Stimulated activated CD4-positive, alpha-beta T cell treated with anti-CD3 and anti-CD28 coated beads, Interleukin-15, amount 100 ng/mL, for 24 hours (primary cell): ENCODE data around the gene CDC42EP4.

Experiments
- DNase-seq: peaks from one replicate; pipeline ENCODE4 v3.0.0-alpha.2; 2020

The CDC42EP4 gene, protein sequence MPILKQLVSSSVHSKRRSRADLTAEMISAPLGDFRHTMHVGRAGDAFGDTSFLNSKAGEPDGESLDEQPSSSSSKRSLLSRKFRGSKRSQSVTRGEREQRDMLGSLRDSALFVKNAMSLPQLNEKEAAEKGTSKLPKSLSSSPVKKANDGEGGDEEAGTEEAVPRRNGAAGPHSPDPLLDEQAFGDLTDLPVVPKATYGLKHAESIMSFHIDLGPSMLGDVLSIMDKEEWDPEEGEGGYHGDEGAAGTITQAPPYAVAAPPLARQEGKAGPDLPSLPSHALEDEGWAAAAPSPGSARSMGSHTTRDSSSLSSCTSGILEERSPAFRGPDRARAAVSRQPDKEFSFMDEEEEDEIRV

DNA sequence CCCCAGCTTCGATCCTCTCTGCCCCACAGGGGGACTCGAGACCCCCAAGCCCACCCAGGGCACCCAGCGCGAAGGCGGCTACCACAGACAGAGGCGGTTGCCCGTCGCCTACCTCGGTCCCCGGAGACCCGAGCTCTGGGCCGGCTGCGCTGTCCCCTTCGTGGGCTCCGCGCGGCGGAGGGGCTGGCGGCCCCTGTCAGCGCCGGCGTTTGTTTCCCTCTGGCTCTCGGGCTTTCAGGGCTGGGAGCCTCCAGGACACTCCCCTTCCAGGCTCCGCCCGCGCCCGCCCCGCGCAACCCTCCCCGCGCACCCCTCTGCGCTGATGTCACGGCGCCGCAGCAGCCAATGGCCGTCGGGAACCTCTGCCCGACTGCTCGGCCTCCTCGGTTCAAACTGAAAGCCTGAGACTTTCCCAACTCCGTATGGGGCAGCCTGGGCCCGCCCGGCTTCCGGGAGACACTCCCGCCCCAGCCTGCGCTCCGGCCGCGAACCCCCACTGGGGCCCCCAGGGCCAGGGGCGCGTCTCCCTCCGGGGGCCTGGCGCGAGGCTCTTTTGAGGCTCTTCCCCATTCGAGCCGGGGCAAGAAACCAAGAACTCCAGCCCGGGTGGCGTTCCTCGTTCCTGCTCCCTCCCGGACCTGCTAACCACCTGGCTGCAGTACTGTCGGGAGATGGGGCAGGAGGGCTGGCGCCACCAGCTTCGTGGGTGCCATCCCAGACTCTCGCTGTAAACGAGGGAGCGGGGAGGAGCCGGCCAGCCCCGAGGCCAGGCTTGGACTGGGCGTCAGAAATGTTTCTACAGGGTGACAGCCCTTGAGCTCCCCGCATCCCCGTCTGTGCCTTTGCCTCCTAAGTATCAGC lies at the start of gene CDC42EP4:
CDC42EP4 (minus strand) TSS at position 221 of the 861 bp plus-strand sequence. CDS start 25,501 bp downstream, outside the sequence.
- peak; percentile 93 for DNase-seq

DNA sequence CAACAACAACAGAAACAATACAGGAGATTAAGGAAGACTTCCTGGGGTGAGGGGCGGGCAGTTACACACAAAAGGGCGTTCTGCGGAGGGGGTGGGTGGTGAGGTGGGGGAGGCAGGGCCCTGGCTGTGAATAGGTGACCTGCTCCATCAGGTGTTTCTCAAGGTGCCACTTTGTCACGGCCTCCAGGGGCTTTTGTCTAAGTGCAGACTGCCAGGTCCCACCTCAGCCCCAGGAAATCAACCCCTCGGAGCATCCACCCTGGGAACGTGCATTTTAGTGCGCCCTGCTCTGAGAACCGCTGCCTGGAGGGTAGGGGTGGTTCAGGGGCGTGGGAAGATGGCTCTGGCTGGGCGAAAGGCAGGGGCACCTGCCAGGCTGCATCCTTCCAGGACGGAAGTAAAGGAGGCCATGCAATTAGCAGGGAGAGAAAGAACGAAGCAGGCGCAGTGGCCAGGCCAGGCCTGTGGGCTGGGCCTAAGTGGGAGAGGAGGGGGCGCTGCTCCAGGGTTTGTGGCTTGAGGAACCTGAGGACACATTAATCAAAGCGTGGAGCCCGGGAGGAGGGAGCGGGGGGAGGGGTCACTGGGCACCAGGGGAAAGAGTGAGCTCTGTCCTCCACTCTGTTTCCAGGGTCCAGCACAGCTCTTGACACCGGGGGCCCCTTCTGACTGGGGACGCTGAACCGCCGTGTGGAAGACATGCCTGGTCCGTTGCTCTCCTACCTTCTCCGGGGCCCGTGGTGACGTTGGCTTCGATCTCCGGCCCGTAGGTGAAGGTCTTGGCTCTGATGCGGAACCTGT lies 49.4 kb upstream of the CDC42EP4 start:
- no peak for DNase-seq

DNA sequence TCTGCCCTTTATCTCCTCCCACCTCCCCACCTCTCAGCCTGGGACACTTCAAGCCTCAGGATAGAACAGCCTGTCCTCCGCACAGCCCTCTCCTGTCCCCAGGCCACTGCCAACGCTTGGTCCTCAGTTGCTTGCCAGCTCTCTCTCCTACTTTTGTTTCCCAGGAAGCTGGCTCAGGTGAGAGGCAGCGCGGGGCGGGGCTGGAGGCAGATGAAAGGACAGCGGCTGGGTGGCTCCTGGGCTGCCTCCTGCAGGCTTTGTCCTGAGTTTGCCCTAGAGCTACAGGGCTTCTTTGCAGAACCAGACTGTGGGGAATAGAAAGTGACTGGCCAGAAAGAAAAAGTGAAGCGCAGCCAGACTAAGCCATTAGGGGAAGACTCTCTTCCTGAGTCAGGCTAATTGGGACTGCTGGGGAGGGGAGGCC lies 48.2 kb upstream of the CDC42EP4 start:
- DNase-seq, result no peak

DNA sequence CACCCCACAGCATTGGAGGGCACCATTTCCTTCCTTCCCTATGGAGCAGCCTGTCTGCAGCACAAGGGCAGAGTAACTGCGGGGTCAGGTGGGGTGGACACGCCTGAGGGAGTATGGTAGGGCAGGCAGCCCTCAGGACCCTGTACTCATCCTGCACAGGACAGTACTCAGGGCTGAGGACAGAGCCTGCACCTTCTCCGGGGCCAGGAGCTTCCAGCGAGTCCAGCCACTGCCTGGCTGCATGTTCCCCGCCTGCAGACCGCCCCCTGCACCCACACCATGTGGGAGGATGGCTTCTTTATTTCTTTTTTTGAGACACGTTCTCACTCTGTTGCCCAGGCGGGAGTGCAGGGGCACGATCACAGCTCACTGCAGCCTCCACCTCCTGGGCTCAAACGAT lies 47.6 kb upstream of the CDC42EP4 start:
- no peak for DNase-seq

DNA sequence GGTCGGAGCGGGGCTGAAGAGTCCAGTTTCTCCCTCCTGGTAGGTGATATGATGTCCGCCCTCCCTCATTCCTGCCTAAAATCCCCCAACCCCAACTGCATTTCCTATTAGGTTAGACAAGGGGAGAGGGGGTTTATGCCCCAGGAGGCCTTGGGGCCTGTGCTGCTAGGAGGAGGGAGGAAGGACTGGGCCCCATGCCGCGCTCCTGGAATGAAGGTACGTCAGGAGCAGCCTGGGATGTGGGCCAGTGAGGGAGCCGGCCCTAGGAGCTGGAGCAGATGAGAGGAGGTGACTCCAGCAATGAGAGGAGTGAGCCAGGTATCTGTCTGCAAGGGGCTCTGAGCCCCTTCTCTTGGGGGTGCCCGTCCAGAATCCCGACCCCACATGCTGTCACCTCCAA lies 46.9 kb upstream of the CDC42EP4 start:
- DNase-seq, result no peak

DNA sequence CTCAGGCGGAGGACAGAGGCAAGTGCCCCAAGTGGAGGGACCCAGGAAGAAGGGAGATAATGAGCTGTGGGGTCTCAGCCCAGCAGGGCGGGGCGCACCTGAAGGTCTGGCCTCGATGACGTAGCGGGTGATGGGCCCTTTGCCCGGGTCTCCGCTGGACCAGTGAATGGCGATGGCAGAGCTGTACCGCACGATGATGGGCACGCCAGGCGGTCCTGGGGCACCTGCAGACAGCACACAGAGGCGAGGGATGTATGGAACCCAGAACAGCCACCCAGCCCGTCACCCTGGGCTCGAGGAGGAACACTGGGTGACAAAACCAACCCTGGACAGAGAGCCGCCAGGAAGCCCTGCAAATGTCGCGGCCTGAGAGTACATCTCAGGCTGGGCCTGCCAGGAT lies 46.2 kb upstream of the CDC42EP4 start:
- DNase-seq, result no peak

DNA sequence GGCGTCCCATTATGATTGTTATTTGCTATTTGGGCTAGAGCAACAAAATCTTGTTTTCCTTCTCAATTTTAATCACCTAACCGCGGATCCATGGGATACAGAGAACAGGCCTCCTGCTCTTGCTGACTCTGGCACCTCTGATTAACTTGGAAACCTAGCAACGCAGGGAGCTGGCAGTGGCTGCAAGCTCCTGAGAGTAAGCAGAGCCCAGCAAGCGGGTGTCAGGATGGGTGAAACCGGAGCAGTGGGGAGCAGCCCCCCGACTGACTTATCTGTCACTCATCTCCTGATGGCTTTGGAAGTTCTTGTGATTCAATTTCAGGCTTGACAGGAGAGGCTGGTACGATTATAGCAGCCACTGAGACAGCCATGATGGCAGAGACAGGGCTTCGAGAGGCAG lies 45.5 kb upstream of the CDC42EP4 start:
- DNase-seq, result no peak

DNA sequence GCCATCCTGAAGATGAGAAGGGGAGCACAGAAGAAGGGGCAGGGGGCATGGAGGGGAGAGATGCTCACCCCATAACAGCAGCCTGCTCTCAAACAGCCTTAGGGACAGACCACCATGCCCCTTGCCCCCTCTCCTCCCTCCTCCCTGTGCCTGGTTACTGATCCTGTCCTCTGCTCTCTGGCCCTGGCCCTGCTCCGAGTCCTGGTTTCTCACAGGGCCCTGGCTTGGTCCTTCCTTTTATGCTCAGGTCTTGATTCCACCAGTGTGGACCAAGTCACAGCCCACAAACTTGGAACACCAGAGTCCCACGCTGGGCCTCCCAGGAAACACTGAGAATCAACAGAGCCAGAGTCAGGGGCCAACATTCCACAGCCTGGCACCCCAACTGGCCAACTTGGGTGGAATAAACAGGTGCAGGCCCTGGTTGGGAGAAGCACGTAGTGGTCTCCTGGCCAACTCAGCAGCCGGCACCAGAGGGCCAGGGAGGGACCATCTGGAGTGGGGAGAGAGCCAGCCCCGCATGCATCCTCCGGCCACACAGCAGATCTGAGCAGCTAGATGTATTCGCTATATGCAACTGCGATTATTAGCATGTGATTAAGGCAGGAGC lies 44.9 kb upstream of the CDC42EP4 start:
- no peak for DNase-seq

DNA sequence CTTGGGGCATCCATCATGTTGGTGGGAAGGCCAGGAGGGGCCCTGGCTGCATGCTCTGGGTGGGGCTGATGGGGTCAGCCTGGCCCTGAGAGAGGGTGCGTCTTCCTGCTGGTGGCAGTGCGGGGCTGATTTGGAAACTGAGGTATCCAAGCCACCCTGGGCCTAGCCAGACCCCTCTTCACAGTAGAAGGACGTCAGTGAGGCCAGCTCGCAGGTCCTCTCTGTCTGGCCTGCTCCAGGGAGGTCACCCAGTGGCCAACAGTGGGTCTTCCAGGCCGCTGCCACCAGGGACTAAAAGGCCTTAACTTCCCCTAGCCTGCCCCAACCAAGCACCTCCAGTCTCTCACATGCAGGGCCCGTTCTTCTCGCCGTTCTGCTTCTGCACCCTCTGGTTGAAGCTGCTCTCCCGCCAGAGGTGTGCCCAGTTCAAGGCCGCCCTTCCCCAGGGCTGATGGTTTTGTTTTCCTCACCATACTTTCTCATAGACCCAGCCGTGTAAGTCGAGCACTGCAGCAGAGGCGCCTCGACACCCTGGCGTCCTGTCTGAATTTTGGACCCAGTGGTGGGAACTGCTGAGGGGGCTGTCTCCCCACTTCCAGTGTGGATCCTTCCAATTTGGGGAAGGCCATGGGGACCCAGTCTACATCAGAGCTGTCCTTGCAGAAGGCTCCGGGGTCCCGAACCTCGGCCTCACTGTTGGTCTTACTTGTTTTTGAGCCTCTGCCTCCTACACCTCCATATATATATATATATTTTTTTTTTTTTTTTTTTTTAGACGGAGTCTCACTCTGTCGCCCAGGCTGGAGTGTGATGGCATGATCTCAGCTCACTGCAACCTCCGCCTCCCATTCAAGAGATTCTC lies 42.9 kb upstream of the CDC42EP4 start:
- no peak for DNase-seq

DNA sequence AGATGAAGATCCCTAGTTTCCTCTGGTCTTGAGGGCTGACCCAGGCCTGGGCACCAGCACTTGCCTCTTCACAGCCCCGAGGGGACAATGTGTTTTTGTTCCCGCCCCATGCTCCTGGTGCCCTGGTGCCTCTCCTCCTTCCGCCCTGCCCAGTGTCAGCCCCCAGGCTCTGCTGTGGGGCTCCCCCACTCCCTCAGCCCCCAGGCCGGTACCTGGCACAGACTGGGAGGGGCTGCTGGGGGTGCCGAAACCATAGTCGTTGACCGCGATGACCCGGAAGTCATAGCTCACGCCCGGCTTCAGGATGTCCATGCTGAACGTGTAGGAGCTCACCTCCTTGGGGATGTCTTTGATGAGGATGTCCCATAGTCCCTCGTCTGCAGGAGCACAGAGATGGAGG lies 40.5 kb upstream of the CDC42EP4 start:
- DNase-seq, result no peak

DNA sequence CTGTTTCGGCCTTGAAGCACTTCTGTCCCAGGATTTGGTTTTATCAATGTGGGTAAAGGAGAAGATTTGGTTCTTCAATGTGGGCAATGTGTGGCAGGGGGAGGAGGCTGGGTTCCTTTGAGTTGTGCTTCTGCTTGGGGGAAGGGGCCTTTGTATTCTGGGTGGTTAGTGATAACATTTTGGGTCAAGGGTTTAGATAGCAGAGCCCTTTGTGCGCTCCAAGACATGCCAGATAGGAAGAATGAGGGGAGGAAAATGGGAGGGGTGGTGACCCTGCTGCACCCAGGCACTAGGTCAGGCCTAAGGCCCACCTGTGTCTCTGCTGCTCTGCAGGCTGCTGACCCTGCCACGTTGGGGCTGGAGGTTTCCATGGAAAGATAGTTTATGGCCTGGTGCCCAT lies 40.0 kb upstream of the CDC42EP4 start:
- no peak for DNase-seq

DNA sequence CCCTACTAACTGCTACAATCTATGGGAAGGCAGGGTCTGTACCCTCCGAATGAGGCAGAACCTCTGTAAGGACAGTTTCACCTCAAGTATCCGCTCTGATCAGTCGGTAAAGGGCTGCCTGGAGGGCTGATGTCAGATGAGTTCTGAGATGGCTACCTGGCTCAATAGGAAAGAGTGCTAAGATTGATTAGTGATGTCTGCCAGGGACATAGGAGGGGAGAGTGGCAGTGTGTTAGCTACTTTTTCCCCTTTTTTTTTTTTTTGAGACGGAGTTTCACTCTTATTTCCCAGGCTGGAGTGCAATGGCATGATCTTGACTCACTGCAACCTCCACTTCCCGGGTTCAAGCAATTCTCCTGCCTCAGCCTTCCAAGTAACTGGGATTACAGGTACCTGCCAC lies 39.1 kb upstream of the CDC42EP4 start:
- DNase-seq, result no peak

DNA sequence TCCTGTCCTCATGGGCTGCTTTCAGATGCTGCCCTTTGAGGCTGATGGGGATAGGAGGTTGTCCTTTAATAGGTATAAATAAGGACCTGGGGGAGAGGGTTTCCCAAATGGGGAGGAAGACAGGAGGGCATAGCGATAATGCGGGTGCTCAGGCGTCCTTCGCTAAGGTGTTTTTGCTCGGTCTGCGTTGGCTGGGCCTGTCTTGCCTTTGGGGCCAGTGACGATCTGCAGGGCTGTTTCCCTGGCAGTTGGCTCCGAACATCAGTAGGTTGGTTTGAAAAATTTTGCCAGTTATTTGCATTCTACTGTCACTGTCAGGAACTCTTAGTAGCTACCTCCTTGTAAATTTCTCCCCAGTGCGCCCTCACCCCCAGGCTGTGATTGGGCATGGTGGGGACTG lies 37.8 kb upstream of the CDC42EP4 start:
- no peak for DNase-seq

DNA sequence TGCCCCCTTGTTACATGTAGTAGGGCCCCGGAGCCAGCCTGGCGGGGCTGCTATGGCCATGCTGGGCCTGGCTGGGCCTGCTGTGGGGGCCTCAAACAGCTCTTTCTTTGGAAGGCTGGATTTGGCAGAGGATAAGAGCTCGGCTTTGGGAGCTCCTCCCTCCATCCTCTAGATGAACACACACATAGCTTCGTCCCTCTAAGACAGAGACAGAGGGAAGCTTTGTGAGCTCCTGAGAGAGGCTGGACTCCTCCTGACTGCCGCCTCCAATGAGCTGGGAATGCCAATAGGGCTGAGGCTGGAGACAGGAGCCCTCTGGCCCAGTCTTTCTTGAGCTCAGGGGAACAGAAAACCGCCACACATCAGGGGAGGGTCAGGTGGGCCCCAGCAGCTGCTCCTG lies 37.3 kb upstream of the CDC42EP4 start:
- DNase-seq, result no peak

DNA sequence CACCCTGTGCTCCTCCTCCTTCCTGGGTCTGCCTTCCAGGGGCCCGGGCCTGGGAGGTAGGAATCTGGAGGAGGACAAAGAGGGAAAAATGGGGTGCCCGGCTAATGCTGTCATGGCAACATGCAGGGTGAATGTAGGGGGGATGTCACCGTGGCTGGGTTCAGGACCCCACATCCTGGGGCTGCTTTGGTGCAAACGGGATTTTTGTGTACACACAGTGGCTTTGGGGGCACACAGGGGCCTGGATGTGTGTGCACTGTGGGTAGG lies 37.0 kb upstream of the CDC42EP4 start:
- no peak for DNase-seq

DNA sequence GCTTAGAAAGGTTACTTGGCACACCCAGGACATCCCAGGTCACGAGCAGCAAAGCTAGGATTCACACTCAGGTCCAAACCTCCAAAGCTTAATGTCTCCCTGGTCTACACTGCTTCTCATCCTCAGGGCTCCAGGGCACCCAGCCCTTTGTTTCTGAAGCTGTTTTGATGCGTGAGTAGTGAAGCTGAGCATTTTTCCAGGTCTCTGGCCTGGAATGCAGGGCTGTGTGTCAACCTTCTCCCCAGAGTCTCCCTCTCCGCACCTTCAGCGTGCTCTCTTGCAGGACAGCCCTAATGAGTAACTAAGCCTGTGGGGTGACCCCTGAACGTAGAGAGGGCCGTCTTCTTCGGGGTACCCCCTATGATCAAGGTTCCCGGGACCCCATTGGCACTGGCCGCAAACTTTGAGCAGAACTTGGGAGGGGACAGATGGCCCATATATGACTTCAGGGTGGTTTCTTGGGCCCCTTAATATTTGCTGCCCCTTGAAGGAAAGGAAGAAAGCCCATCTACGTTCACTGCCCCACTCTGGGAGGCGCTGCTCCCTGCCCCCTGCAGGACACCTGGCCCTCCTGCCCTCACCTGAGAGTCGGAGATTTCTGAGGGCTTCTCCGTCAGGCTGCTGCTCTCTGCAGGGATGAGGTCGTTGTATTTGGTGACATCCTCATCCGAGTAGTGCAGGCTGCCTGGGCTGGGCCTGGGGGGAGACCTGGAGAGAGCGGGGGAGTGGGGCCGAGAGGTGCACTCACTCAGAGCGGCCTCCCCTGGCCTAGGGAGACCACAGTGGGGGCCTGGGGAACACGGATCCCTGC lies 36.4 kb upstream of the CDC42EP4 start:
- DNase-seq, result no peak

DNA sequence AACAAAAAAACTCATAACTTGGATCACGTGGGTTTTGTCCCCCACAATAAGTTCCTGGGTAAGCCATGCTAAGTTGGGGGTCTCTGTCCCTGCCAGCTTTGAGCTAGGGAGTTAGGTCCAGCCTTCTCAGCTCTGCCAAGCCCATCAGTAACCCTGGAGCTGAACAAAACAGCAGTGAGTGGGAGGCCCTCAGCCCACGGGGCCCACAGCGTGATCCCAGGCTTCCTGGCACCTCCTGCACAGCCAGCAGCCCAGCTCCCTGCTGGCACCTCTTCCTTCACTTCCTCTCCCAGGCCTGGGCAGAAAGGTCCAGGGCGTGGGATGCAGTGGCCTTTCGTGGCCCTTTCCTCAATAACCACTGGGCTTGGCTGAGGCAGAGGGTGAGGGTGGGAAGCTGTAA lies 35.5 kb upstream of the CDC42EP4 start:
- DNase-seq, result no peak

DNA sequence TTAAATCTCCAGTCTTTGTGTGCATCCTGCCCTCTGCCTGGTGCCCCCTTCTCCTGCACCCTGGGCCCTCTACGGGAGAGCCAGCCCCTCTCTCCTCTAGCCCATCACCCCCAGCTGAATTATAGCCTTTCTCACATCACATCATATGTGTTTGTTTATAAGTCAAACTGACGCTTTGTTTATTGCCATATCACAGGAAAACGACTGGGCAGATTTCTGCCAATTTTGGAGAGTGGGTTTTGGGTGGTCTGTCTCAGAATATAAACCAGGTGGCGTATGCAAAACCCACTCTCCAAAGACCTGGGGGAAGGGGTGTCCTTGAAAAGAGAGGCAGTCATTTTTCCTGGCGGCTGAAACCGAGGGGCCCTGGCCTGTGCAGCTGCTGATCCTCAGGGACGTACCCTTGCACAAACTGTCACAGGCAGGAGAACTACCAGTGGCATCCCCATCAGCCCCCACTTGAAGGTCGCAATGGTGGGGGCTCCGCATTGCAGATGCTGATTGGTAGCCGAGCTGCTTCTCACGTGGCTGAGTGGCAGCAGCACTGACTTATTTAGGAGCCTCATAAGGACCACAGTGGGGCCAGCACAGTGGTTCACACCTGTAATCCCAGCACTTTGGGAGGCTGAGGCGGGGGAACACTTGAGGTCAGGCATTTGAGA lies 34.8 kb upstream of the CDC42EP4 start:
- no peak for DNase-seq

DNA sequence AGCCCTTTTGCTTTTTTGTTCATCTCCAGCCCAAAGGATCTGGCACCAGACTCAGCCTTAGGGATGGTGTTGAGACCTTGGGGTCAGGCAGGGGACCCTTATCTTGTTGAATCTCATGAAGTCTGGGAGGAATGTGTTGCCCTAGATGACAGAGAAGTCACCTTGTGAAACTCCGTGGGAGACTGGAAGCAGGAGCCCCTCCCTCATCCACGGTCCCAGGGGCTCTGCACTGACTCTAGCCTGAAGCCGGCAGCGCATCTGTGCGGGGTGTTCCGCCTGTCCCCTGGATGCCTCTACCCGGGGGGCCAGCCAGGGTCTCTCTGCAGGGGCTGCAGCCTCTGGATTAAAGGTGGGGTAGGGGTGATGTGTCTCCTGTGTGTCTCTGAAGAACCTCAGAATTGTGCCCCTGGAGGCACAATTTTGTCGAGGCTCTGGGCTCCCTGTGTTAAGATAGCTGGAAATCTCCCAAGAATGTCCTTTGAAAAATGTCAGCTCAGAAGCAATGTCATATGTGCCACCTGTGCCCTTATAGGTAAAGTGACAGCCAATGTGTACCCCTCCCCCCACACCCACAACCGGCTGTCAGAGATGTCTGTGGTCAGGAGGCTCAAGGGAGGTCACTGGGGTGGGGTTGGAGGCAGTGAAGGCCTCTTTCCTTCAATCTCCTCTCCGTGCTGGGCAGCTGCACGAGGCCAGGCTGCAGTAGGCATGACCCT lies 32.1 kb upstream of the CDC42EP4 start:
- no peak for DNase-seq

DNA sequence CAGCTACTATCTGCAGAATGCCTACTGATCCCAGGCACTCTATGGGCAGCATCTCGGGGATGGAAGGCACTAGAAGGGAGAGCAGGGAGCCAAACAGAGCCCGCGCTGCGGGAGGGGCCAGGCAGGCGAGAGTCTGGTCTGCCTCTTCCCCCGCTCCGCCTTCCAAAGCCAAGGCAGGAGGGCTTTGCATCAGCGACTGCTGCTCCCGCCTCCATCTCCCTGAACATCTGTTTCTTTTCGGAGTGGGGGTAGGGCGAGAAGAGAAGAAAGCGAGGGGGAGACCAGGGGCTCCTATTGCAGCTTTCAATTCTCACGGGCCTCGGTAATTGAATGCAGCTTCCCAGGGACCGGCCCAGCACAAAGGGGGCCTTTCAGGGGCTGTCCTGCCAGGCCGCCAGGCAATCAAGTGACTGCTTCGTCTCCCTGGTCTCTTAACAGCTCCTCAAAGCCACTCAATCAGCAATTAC lies 31.4 kb upstream of the CDC42EP4 start:
- no peak for DNase-seq
